Non-pigmented ciliary epithelial cell (primary cell): Measurements from ENCODE around the gene PDK2.

Experiments used
- DNase-seq: peaks from one replicate; pipeline ENCODE4 v3.0.0-alpha.2; 2010; ENCODE audit warnings: low read depth

The PDK2 gene

DNA sequence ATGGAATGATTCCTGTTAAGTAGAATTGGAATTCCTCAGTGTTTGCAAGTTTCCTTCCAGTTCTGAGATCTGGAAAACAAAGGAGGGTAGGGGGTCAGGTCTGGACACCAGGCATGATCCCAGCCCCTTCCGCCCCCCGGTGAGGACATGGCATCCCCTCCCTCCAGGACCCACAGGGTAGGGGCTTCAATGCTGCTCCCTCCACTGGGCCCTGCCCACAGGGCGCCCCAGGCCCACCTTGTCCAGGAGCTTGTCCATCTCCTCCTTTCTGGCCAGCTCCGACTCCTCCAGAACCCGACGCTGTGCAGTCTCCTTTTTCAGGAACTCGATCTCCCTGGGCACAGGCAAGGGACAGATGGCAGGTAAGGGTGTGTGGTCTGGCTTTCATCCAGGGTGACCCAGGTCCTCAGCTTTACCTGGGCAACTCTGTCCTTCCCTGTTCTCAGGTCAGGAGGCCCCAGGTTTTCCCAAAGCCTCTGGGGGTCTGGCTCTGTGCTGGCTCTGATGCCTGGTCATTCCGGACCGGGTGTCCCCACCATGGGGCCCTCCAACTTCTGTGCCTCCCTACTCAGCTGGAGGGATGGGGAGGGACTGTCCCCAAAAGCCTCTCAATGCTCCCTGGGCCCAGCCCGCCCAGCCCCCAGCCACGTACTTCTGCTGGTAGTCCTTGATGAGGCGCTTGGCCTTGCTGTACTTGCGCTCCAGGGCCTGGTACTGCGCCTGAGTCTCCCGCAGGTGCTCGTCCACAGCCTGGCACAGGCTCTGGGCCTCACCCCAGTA, 40.4 kb downstream of the PDK2 start:
- DNase-seq, result no peak

DNA sequence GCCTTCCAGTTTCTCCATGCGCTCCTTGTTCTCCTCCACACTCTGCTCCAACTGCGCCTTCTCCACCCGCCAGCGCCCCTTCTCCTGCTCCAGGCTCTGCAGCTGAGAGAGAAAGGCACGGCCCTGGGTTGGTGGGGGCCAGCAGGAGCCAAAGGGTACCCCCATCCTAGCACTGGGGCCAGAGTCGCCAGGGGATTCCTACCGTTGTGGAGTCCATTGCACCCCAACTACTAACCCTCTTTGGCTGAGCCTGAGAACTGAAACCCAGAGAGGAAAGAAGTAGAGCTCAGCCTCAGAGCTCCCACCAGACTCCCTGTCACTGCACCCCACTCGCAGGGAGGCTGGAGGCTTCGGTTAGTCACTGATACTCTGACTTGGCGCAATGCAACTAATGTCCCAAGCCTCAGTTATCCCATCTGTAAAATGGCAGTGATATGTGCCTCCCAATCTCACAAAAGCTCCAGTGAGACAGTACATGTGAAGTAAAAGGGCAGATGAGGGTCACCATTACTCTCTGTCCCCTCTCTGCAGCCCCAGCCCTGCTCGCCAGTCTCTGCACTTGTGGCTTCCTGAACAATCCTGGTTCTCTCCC, 41.0 kb downstream of the PDK2 start:
- no peak for DNase-seq

DNA sequence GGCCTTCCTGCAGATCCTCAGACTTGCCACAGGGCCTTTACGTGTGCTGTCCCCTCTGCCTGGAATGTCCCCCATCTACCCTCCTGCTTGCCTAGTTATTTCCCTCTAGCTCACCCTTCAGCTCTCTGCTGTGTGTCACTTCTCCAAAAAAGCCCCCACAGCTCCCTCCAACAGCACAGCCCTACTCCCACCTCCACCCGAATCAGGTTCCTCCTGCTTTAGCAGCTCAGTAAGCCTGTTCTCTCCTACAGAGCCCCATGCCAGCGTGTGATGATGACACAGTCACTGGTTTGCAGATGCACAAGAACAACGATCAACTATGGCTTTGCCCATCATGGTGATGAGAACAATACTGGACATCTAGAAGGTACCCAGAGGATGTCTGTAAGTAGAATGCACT, 41.9 kb downstream of the PDK2 start:
- DNase-seq, result no peak

DNA sequence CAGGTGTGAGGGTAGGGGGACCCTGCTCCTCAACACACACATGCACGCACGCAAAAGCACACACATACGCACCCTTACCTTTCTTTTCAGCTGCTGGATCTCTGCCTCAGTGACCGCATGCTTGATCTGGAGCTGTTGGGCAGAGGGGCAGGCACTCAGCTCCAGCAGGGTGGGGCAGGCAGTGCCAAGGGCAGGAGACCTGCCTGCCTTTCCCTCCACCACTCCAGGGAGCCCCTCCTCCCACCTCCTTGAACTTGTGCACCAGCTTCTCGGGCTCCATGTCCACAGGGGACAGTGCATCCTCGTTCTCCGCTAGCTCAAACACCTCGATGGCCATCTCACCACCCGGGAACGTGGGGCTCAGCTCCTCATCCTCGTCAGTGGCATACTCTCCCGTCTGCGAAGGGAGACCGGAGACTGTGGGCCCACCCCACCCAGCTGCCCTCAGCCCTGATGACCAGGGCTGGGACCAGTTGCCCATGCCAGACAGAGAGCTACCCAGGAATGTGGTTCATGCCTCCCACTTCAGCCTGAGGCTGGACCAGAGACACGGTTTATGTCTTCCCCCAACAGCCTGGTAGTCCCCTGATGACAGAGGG, 44.1 kb downstream of the PDK2 start:
- no peak for DNase-seq

DNA sequence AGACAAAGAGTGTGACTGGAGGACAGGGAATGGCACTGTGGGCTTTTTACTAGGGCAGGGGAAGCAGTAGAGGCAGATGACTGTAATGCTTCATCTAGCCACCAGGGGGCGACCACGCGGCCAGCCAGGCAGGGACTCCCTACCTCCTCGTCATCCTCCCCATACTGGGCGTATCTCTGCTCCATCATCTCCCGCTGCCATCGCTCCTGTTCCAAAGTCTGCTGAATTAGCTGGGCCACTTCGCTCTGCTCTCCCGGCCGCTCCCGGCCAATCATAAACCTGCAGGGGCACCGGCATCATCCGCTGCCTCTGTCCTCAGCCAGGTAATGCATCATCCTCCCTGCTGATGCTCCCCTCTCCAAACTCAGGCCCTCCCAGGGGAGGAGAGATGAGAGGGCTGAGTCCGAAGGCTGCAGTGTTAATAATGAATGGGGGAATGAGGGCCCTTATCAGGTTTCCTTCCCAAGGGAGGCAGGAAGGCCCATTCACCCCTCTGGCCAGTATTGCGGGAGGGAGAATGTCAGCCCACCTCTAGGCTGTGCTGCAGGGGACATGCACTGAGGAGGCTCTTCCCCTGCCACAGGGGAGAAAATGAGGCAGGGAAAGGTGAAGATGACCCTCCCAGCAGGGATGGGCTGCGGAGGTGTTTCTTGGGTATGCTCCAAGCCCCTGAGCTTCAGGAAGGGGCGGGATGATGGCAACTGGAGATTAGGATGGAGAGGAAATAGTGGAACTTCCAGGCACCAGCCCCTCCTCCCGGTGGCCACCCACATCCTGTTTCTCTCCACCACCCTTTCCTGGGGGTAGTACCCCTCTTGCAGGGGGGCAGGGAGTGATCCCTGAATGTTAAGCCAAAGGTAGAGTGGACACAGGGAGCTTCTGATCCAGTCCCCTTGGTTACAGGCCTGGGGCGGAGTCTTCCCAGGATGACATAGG, 45.1 kb downstream of the PDK2 start:
- DNase-seq, result peak; percentile 37

DNA sequence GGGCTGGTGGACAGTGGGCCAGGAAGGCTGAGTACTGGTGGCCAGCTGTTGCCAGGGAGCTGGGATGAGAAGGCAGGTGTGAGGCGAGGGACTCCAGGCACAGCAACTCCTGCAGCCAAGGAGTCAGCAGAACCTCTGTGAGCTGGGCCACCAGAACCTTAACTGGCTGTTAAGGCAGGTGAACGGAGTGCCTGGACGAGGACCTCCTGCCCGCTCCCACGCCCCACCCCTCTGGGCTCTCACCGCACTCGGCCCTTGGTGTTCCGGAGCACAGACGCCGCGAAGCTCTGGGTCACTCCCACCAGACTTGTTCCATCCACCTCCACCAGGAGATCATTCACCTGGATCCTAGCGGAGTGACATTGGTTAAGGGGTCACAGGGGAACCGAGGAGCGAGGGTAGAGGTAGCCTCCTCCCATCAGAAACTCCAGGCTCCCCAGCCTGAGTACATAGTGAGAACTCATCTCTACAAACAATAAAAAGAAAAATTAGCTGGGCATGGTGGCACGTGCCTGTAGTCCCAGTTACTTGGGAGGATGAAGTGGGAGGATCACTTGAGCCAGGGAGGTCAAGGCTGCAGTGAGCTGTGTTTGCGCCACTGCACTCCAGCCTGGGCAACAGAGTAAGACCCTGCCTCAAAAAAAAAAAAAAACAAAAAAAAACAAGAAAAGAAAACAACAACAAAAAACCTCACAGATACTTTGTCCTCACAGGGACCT, 46.0 kb downstream of the PDK2 start:
- DNase-seq, result no peak

DNA sequence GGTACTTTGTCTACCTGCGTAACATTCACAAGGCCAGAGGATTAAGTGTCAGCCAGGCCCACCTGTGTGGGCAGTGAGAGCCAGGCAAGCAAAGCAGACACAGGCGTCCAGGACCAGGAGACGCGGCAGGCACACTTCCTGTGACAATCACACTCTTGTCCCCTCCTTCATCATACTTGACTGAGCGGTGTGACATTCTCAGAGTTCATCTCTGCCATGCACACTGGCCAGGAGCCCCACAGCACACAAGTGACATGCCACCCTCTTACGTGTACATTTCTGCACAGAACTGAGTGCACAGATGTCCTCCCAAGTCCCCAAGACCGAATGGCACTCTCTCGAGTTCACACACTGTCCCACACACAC, 46.6 kb downstream of the PDK2 start:
- DNase-seq, result no peak

DNA sequence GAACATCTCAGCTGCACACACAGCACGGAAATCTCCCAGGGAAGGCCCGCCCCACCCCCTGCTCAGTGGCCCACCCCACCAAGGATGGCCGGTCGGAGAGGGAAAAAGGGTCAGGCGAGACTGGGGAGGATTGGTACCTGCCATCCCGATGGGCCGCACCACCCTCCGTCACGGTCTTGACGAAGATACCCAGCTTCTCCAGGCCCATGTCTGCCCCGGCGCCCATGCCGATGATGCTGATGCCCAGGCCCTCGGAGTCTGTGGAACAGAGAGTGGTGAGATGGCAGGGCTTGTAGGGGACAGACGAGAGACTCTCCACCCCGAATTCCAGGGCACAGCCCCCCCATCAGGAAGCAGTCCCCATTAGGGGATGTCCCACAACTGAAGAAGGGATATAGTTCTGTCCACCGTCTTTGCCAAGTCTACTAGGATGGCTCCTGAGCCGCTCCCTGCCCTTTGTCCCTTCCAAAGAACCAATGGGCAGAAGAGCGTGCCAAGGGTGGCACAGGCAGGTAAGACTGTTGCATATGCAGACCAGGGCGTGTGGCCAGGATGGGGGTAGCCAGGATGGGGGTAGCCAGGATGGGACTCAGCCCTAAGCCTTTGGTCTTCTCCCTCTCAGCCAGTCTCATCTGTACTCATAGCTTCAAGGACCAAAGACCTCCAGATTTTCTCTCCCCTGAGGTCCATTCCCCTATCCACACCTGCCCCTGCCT, 48.5 kb downstream of the PDK2 start:
- no peak for DNase-seq

DNA sequence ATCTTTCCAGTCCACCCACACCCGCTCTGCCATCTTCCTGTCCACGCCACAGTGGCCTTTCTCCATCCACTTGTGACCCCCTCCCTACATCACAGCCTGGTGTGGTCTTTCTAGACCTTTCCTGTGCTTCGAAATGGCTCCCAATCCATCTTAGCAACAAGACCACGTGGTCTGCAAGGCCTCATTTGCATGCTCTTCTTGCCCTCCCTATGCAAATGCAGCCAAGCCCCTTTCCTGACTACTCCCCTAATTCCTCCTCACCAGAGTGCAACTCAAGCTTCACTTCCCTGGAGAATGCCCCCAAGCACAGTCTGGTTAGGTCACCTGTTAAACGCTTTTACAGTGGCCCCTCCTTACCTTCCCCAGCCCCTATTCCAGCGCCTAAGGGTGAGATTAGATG, 49.2 kb downstream of the PDK2 start:
- DNase-seq, result no peak

DNA sequence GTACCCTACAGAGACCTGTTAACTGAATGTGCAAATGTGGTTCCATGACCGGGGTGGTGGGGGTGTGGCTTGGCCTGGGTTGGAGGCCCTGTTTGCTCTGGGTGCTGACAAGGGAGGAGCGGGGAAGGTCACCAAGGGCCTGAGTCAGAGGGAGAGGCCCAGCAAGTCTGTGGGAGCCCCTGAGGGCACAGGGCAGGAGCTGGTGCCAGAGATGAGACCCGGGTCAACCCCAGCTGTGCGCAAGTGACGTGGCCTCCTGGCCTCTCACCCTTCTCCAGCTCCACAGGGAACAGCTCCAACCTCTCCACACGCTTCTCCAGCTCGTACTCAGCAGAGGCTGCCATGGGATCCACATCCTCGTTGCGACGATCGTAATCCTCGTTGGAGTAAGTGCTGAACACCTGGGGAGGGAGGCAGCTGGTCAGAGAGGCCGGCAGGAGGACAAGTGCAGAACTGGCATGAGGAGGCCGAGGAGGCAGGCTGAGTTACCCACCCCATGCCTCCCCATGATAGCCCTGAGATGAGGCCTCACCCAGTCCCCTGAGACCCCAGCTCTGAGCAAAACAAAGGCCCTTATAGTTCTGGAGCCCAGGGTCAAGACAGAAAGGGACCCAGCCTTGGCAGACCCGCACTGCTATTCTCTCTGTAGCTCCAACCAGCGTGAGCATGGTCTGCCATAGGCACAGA, 49.8 kb downstream of the PDK2 start:
- DNase-seq, result no peak

DNA sequence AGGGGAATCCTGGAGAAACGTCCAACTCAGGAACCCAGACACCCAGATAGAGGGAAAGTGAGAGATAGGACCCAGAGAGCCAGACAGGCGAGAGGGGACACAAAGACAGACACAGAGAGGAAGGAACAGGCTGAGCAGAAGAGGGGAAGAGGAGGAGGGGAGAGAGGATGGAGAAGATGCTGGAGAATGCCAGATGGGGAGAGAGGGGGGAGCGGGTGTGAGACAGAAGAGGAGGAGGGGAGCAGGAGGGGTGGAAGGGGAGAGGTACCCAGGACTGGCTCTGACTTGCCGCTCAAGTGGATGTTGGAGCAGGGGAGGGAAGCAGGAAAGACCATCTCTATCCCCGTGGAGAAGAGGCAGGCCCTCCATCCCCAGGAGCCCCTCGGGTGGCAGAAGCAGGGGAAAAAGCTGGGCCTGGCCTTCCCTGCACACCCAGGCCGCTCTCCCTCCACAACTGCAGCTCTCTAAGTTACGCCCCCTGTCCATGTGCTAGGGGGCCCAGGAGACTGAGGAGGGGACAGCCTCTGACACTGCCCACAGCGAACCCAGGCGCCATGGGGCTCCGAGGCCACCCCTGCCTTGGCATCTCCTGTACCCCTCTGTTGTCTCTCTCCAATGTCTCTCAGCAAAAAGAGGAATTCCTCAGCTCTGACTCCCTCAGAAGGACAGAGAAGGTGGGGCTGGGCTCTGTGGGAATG, 50.5 kb downstream of the PDK2 start:
- no peak for DNase-seq

DNA sequence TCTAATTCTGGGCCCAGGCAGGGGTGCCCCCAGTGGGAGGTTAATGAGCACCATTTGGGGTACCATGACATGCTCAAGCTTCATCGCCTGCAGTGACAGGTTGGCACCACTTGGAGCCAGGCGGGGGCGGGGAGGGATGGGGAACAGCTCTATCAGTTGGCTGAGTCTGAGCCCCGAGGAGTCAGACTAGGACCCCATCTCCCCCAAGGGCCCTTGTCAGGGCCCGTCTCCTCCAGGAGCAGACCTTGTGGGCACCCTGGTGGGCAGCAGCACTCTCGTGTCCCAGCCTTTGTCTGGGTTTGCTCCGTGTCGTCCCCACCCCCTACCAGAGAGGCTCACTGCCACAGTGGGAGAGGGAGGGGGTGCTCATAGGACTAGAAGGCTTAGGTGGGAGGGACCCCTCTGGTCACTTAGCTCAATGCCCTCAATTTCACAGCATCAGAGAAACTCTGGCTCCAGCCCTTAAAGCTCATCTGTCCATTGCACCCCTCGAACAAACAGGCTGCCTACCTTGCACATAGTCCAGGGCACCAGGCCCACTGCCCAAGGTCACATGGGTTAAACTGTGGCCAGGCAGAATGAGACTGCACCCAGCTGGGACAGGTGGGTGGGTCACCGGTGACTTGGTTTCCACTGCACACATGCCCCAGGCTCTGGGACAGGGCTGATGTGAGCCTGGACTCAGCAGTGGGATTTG, 51.2 kb downstream of the PDK2 start:
- no peak for DNase-seq

DNA sequence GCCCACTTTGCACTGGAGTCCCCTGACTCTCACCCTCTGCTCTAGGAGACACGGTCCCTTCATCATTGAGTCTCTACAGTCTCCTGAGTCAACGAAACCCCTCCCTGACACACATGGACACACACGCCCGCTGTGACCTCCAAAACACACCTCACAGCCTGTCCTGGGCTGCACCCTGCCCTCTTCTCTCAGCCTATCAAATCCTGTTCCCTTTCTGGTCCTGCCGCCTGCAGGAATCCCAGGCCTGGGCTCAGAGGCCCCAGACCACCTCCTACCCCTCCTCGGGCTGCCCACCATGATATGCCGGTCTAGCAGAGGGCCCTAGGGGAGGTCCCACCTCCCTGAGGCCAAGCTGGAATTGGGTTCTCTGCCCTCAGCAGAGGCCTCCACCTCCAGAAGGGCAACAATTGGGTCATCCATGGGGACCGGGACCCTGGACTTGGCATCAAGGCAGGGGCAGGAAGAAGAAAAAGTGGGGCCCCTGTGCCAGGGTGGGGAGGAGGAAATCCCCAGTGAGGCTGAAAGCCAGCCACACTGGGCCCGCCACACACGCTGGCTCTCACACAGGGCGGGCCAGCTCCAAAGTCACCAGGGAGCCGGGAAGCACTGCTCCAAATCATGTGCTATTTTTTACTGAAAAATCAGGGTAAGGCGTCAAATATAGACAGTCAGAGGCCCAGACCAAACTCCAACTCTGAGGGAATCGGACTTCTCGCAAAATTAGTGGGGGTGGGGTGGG, 51.9 kb downstream of the PDK2 start:
- no peak for DNase-seq

DNA sequence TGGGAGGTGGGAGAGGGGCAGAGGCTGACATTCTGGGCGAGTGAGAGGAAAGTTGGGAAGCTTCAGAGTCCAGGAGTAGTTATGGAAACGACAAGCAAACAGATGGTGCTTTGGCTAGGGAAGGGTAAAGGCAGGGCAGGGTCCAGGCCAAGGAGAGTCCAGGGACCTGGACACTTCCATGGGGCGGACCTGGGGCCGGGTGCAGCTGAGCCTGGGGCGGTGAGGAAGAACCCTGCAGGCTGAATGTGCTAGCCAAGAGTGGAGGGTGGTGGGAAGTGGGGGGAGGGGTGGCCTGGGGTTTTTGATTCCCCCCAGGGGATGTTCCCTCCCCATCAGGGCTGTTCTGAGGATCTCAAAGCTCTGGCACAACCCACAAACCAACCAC, 52.7 kb downstream of the PDK2 start:
- DNase-seq, result no peak

DNA sequence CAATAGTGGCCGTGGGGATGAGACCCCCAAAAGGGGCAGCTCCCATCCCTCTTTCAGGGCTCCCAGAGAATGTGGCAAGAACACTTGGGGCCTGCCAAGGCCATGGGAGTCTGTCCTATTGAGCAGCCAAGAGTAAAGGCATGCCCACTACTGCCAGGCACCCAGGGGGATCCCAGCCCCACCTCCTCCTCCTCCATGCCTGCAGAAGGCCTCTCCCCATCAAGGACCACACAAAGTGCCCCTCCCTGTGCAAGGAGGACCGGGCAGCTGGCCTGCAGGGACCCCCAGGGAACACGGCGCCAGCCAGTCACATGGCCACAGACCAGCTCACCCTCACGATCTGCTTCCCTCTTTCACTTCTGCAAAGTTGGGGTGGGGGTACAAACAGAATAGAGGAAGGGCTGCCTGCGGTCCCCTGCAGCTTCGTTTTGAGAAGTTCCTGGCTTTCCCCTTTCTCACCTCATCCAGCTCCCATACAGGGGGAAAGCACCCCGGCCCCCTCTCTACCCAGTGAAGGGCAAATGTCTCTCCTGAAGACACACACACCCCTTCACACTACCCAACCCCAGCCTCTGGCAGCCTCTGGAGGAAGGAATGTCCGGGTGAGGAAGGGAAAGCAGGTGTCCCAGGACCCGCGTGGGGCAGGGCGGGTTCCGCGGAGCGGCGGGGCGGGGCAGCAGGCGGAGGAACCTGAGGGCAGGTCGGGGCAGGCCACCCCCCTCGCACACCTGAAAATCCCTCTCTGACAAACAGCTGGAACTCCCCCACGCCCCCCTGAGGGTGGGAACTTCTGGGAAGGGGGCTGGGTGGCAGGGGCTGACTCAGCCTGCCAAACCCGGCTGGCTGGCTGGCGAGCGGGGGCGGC, 53.3 kb downstream of the PDK2 start:
- DNase-seq, result no peak

DNA sequence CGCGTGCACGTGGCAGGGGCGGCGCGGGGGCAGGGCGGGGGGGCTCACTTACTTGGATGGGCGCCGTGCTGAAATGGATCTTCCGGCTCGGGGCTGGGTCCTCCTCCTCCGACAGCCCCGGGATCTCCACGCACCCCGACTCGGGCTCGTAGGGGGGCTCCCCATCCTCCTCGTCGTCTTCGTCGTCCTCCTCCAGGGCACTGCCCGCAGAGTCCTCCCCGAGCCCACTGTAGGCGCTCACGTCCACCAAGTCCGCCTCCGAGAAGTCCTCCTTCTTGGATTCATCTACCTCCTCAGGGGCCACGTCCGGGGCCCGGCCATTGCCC, 53.9 kb downstream of the PDK2 start:
- no peak for DNase-seq

DNA sequence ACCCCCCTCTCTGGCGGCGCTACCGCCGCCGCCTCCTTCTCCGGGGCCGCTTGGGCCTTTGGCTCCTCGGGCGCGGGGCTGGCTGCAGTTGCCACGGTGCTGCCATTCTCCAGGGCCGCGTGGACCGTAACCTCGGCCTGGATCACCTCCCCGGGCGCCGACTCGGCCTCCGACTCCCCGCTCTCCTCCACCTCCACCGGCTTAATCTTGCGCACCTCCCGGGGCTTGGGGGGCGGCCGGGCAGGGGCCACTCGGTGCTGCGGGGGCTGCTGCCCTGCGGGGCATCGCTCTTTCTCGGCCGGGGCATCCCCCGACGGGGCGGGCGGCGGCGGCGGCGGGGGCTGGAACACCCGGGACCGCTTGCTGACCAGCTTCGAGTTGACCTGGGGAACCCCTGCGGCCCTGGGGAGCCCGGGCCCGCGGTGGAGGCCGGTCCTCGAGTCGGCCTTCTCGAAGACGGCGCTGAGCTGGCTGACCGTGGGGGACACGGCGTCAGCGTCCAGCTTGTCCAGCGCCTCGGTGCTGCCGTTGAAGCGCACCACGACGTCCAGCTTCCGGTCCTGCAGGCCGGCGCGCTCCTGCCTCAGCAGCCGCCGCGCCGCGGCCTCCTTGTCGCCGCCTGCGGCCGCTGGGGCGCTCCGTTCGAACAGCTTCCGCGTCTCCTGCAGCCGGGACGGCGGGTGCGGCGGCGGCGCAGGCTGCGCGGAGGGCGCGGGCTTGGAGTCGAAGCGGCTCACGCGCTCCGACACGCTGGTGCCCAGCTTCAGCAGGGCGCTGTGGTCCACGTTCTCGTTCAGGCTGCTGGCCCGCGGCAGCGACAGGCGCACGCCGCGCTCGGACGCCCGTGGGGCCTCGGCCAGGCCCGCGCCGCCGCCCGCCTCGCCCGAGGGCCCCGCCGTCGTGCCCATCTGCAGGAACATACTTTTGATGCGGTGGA, 54.5 kb downstream of the PDK2 start:
- DNase-seq, result no peak
